Aorta (tissue), 5 donors: ENCODE measurements around the gene FILIP1. TPM values are rescaled to one million over a fixed set of nuclear protein-coding genes. Genes with fewer than 3 reads are reported as not detected.

ENCODE experiments used
- ATAC-seq: fragments of 200-7000 bp; cut with Tn5 transposase; one replicate; pipeline ENCODE4 v1.9.1; 2022; ENCODE audit warnings: moderate library complexity; ENCODE audit not compliant: low FRiP score
- DNase-seq, 2 donors: peaks; one replicate each; pipeline ENCODE4 v3.0.0-alpha.2; 2020
- H3K27ac ChIP-seq, 2 donors: one replicate each; pipeline ENCODE4 v1.5.1; 2013; ENCODE audit warnings: low read length in 2 of 2, mild to moderate bottlenecking in 2 of 2, moderate library complexity in 2 of 2, control low read depth in 1 of 2, inconsistent platforms in 1 of 2, low read depth in 1 of 2
- H3K27me3 ChIP-seq, 2 donors: one replicate each; pipeline ENCODE4 v1.6.1; 2013; ENCODE audit warnings: control low read depth in 1 of 2, low read length in 1 of 2, mild to moderate bottlenecking in 1 of 2, moderate library complexity in 1 of 2; ENCODE audit not compliant: insufficient read depth in 2 of 2, control insufficient read depth in 1 of 2
- H3K36me3 ChIP-seq, 2 donors: one replicate each; pipeline ENCODE4 v1.6.1; 2013; ENCODE audit warnings: control low read depth in 1 of 2, low read length in 1 of 2, mild to moderate bottlenecking in 1 of 2; ENCODE audit not compliant: insufficient read depth in 2 of 2, control insufficient read depth in 1 of 2
- H3K4me1 ChIP-seq, 2 donors: one replicate each; pipeline ENCODE4 v1.6.1; 2013; ENCODE audit warnings: low read length in 2 of 2, control low read depth in 1 of 2, mild to moderate bottlenecking in 1 of 2, moderate library complexity in 1 of 2; ENCODE audit not compliant: insufficient read depth in 2 of 2, control insufficient read depth in 1 of 2
- H3K4me3 ChIP-seq, 2 donors: one replicate each; pipeline ENCODE4 v1.5.1; 2013; ENCODE audit warnings: low read length in 2 of 2, control low read depth in 1 of 2, mild to moderate bottlenecking in 1 of 2
- H3K9me3 ChIP-seq: one replicate; pipeline ENCODE4 v1.6.1; 2013; ENCODE audit warnings: mild to moderate bottlenecking, low read length; ENCODE audit not compliant: control insufficient read depth
- WGBS, 2 donors: extraction: QIAGEN DNeasy Blood & Tissue Kit; methylation state at CpG; one replicate each; pipeline ENCODE4 v1.1.7; 2013; 5-methylcytosine and 5-hydroxymethylcytosine counted together
- intact Hi-C, 2 donors: fragments of 100-400 bp; cut with DNase I; formaldehyde crosslinking; loops; one replicate each; pipeline versions ENCODE4 v1.14.2 to v1.15.0; 2022
- polyA plus RNA-seq, 2 donors: library from polyadenylated mRNA; stranded (reverse); fragments of 200-250 nt; gene quantifications; one replicate each; pipeline ENCODE4 v1.2.3, GENCODE V29; 2013
- total RNA-seq, 2 donors: library from RNA; stranded (reverse); fragmentation: NEBNext Ultra II Directional; extraction: Animal tissue kit (Norgen Biotek cat#: 25700); gene quantifications; one replicate each; pipeline ENCODE4 v1.2.1, GENCODE V29; 2021
- donor health status: healthy with polysubstance abuse.
- donor health status: Bipolar disorder and iron deficiency.
- donor health status: DM: no; HTN: no; CAD: no.
- donor health status: DM: no; HTN: no; CAD: no.
- donor health status: DM: yes; HTN: yes; CAD: no.

The FILIP1 gene
- total and polyA plus RNA-seq, 4 donors: 6.9 to 53.3 (median 21.3) TPM

DNA sequence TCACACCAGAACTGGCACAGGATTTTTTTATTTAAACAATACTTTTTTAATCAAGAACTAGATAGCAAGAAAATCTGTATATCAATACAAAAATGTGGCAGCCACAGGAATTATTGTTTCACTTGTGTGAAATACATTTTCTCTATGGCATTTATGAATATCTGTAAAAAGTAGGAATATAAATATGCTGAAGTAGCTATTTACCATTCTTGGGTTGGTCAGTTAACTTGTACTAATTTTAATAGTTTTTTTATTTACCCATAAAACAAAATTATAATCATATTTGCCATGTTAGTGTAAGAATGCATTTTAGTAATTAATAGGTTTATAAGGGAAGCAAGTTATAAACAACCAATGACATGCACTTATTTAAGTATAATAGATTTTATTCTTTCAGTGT is 177.6 kb downstream of the FILIP1 start:
- DNase-seq (no peak), ATAC-seq (no peak)
- intact Hi-C loops: no loop called here
- Histone ChIP-seq H3K36me3 (peaks cover 0 to 1% of the 10 kb centered on the region in 2 donors), H3K27ac (no peak overlapping the region), H3K4me1 (peaks cover 0 to 5% of the 10 kb centered on the region in 2 donors), H3K9me3 (no peaks in the 10 kb centered on the region), H3K4me3 (no peak overlapping the region), H3K27me3 (no peaks in the 10 kb centered on the region)

DNA sequence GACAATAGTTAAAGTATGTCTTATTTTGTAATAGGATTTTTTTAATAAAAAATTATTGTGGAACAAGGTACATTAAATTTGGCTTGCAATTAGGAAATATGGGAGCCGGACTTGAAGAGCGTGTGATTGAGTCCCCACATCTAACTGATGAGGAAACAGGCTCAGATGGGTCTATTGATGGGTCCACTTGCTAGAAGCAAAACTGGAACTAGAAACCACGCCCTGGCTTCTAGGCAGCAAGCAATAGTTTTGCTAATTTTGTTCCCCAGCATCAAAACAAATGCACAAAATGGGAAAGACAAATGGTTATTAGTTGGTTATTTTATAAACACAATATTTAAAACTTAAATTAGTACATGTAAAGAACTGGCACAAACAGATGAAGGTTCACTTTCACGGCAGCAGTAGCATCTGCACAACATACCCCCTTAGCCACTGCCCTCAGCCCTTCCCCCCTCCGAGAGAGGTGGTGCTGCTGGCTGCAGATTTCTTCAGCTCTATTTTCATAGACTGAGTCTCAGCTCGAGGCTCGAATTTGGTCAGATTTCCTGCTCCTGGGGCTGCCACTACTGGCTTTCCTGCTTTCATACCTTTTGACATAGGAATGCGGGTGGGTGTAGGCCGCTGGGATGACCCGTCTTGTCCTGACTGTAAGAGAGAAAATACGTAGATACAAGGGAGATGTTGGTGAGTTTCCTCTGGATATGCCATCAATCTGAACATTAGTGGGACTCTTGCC is 185.2 kb downstream of the FILIP1 start:
- Histone ChIP-seq H3K36me3 (no peaks in the 10 kb centered on the region), H3K4me1 (peaks cover 1 to 3% of the 10 kb centered on the region in 2 donors), H3K9me3 (no peaks in the 10 kb centered on the region), H3K27me3 (no peaks in the 10 kb centered on the region), H3K4me3 (no peak overlapping the region), H3K27ac (no peak overlapping the region)
- no peak for DNase-seq
- no peak for ATAC-seq
- intact Hi-C loops: no loop called here
- 68 to 69% methylated on average over 11 of the region's 11 CpGs for WGBS, 2 donors

DNA sequence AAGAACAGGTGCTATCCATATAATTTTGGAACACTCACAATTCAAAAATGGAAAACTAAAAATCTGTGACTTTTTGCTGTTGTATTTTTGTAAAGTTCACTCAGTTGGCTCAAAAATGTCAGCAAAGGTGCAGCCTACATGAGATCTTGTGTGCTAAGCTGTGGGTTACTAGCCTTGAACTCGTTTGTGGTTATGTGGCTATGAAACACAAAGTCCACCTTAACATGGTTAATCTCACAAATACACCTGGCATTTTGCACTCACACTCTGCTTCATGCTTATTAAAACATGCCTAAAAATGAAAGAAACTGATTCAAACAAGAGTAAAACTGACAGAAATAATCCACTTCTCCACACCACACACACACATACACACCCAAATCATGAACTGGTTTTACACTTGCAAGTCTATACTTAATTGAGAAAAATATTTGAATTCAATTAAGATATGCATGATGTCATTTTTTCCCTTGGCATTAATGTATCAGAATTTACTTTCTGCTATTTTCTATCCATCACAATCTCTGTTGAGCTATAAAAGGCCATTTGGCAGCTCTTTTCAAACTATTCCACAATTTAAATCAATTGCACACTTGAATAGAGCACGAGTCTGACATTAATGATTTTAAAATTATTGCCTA is 186.1 kb downstream of the FILIP1 start:
- Histone ChIP-seq H3K9me3 (no peaks in the 10 kb centered on the region), H3K27me3 (no peaks in the 10 kb centered on the region), H3K27ac (no peak overlapping the region), H3K4me3 (no peak overlapping the region), H3K4me1 (peaks cover 3% of the 10 kb centered on the region in 2 donors), H3K36me3 (no peaks in the 10 kb centered on the region)
- DNase-seq (no peak), ATAC-seq (no peak)
- intact Hi-C loops: no loop called here
- whole genome bisulfite sequencing, 2 donors: 31 to 38% methylated on average over 2 of the region's 2 CpGs

DNA sequence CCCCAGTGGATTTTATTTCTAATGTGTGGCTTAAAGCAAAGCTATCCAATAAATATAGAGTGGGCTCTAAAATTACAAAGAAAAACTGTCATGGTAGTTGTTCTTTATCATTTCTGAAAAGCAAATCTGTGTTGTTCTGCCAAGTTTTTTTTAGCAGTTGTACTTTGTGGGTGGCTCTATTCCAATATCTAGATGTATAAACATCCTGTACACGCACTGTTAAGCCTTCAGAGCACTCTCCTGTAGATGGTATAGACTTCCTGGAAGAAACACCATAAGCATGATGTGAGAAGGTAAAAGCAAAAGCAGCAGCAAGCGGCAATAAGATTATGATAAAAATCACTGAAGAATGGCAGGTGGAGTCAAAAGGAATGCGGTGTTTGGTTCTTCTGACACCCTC is 187.5 kb downstream of the FILIP1 start:
- Histone ChIP-seq H3K4me3 (no peak overlapping the region), H3K4me1 (peaks cover 3% of the 10 kb centered on the region in 2 donors), H3K27ac (no peak overlapping the region), H3K9me3 (no peaks in the 10 kb centered on the region), H3K36me3 (no peaks in the 10 kb centered on the region), H3K27me3 (no peaks in the 10 kb centered on the region)
- DNase-seq (no peak), ATAC-seq (no peak)
- 62 to 64% methylated on average over 3 of the region's 3 CpGs for WGBS, 2 donors
- intact Hi-C loops: no loop called here

DNA sequence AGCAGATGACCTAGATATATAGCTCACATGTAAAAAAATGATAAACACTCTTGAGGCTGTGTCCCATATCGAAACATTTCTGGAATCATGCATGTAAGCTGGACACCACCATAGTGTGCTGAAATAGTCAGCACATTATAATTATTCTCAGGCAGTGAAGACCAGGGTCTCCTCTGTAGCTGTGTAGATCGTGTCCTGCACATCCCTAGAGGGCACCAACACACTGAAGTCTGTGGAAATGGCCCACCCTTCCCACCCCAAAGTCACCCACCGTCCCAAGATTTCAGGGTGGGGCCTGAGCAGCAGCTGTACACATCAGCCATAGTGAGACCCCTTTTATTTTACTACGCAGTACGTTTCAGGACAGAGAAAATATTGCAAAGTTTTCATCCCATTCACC is 188.0 kb downstream of the FILIP1 start:
- no peak overlapping the region for H3K4me3 ChIP-seq
- intact Hi-C loops: no loop called here
- H3K4me1 ChIP-seq: peaks cover 3% of the 10 kb centered on the region in 2 donors
- no peak overlapping the region for H3K27ac ChIP-seq
- H3K9me3 ChIP-seq: no peaks in the 10 kb centered on the region
- 65 to 68% methylated on average over 5 of the region's 5 CpGs for WGBS, 2 donors
- DNase-seq (no peak), ATAC-seq (no peak)
- H3K36me3 ChIP-seq: no peaks in the 10 kb centered on the region
- H3K27me3 ChIP-seq: no peaks in the 10 kb centered on the region

DNA sequence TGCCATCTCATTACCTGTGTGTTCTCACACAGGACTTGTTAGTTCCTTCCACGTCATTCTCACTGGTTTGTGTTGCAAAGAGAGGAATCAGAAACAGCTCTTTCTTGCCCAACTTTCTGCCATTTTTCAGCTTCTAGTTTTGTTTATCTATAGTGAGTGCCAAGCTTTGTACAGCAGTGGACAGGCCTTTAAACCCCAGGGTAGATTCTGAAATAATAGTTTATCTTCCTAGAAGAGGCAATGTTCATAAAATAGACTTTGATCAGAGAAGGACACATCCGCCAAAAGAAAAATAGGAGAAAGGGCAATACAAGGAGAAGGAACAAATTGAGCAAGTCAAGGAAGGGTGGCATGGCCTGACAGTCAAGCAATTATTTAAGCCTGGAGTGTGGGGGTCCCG is 191.3 kb downstream of the FILIP1 start:
- H3K9me3 ChIP-seq: no peaks in the 10 kb centered on the region
- no peaks in the 10 kb centered on the region for H3K36me3 ChIP-seq
- peaks cover 2 to 3% of the 10 kb centered on the region in 2 donors for H3K4me1 ChIP-seq
- H3K27me3 ChIP-seq: no peaks in the 10 kb centered on the region
- no peak overlapping the region for H3K4me3 ChIP-seq
- intact Hi-C loops: no loop called here
- 88% methylated on average over 3 of the region's 3 CpGs for WGBS, 2 donors
- DNase-seq (no peak), ATAC-seq (no peak)
- H3K27ac ChIP-seq: no peak overlapping the region

DNA sequence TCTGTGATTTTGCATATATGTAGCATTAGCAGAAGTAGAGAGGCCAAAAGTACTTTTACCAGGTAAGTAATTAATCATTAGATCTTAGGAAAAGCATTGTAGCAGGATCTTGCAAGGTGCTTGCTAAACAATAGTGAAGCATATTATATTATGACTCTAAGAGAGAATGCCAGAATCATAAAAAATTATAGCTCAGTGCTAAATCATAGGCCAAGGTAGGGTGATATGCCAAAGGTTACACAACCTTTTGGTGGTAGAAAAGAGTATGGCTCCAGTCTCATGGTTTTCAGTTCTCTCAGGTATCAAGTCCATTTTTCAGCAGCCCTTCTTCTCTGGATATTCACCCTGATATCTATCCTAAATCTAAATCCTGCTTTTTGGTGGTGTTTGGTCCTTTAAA is 192.1 kb downstream of the FILIP1 start:
- Histone ChIP-seq H3K27ac (no peak overlapping the region), H3K36me3 (no peaks in the 10 kb centered on the region), H3K9me3 (no peaks in the 10 kb centered on the region), H3K4me1 (peaks cover 2 to 3% of the 10 kb centered on the region in 2 donors), H3K27me3 (no peaks in the 10 kb centered on the region), H3K4me3 (no peak overlapping the region)
- intact Hi-C loops: no loop called here
- DNase-seq (no peak), ATAC-seq (no peak)

DNA sequence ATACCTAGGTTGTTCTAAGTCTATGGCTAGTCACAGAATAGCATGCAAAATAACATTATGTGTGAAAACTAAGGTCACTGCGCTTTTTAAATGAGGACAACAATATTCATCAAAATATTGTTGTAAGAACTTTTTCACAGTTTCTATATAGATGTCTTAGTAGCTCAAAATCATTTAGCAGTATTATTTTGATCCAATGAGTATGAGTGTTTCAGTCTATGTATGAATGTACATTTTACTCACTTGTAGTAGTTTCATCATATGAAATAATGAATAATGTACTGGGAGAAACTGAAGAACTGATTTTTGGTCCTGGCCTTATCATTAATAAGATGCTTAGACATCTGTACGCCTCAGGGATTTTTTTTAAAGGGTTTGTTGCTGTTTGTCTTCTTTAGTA is 192.5 kb downstream of the FILIP1 start:
- Histone ChIP-seq H3K27me3 (no peaks in the 10 kb centered on the region), H3K4me3 (no peak overlapping the region), H3K27ac (no peak overlapping the region), H3K36me3 (no peaks in the 10 kb centered on the region), H3K9me3 (no peaks in the 10 kb centered on the region), H3K4me1 (peaks cover 1 to 2% of the 10 kb centered on the region in 2 donors)
- WGBS, 2 donors: 90 to 94% methylated on average over 2 of the region's 2 CpGs
- DNase-seq (no peak), ATAC-seq (no peak)
- intact Hi-C loops: no loop called here

DNA sequence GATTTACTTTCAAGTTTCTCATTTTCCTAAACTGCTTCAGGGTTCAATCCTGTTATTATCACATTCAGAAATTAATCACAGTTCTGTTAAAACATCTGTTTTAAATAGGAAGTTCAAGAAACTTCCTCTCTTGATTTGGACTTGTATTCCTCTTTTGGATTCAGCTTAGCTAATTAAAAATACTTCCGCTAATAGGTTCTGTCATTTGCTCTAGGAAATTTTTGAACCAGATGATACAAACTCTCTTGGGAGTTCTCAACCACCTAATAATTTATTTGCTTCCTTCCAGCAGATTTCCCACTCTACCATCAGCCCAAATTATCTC is 193.1 kb downstream of the FILIP1 start:
- no peaks in the 10 kb centered on the region for H3K36me3 ChIP-seq
- H3K9me3 ChIP-seq: no peaks in the 10 kb centered on the region
- DNase-seq: no peak
- 37 to 48% methylated on average over 1 of the region's 1 CpG for WGBS, 2 donors
- no peak overlapping the region for H3K27ac ChIP-seq
- H3K4me1 ChIP-seq: peaks cover 0 to 2% of the 10 kb centered on the region in 2 donors
- H3K27me3 ChIP-seq: no peaks in the 10 kb centered on the region
- H3K4me3 ChIP-seq: no peak overlapping the region
- intact Hi-C loops: no loop called here
- ATAC-seq: no peak
